Fibroblast of pulmonary artery (primary cell): ENCODE data around the gene EGFR.

Experiments used
- DNase-seq: peaks from one replicate; pipeline ENCODE4 v3.0.0-alpha.2; 2010; ENCODE audit warnings: low read depth
- H3K4me3 ChIP-seq: replicated peaks from 2 replicates; pipeline ENCODE4 v1.5.1; 2011; ENCODE audit warnings: low read depth, mild to moderate bottlenecking, control low read depth, low read length, moderate library complexity
- TF ChIP-seq, protein P1 (sequence below): IDR thresholded peaks from 2 replicates; pipeline ENCODE4 v1.5.1; 2011; ENCODE audit warnings: mild to moderate bottlenecking, control low read depth, low read length, inconsistent platforms; ENCODE audit errors: missing control alignments

Gene EGFR

GRCh38 chr7:55113760-55114540 is 95.1 kb downstream of the EGFR start:
- TF ChIP-seq, protein P1, sequence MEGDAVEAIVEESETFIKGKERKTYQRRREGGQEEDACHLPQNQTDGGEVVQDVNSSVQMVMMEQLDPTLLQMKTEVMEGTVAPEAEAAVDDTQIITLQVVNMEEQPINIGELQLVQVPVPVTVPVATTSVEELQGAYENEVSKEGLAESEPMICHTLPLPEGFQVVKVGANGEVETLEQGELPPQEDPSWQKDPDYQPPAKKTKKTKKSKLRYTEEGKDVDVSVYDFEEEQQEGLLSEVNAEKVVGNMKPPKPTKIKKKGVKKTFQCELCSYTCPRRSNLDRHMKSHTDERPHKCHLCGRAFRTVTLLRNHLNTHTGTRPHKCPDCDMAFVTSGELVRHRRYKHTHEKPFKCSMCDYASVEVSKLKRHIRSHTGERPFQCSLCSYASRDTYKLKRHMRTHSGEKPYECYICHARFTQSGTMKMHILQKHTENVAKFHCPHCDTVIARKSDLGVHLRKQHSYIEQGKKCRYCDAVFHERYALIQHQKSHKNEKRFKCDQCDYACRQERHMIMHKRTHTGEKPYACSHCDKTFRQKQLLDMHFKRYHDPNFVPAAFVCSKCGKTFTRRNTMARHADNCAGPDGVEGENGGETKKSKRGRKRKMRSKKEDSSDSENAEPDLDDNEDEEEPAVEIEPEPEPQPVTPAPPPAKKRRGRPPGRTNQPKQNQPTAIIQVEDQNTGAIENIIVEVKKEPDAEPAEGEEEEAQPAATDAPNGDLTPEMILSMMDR: no peak
- no peak overlapping the region for H3K4me3 ChIP-seq
- DNase-seq: no peak

GRCh38 chr7:55117286-55117685 is 98.5 kb downstream of the EGFR start:
- H3K4me3 ChIP-seq: no peak overlapping the region
- no peak for DNase-seq
- TF ChIP-seq, protein P1: no peak

- no peak for DNase-seq
- no peak overlapping the region for H3K4me3 ChIP-seq
- TF ChIP-seq, protein P1: no peak
Measured at GRCh38 chr7:55118426-55118825, 99.6 kb downstream of the EGFR start.

DNA sequence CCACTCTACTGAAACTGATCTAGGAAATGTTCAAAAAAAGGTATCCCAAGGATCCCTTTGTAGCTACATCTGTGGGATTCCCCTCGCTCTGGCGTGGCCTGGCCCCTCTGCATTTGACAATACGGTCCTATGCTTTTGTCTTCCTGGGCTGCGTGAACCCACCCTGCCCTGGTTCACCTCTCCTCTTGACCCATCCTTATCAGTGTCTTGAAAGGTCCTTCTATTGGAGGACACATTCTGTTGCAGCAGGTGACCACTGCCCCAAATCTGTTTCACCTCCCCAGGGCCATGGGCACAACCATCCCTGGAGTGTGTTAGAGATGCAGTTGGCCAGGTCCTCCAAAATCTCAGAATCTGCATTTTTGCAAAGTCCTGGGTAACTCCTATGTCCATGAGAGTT is 100.8 kb downstream of the EGFR start:
- H3K4me3 ChIP-seq: no peak overlapping the region
- TF ChIP-seq, protein P1: no peak
- DNase-seq: no peak

GRCh38 chr7:55120074-55120473 is 101.3 kb downstream of the EGFR start:
- H3K4me3 ChIP-seq: no peak overlapping the region
- TF ChIP-seq, protein P1: no peak
- no peak for DNase-seq

GRCh38 chr7:55120501-55121198 is 101.8 kb downstream of the EGFR start:
- TF ChIP-seq, protein P1: no peak
- DNase-seq: peak; percentile 88
- H3K4me3 ChIP-seq: no peak overlapping the region
